Neural crest cell (in vitro differentiated cells): ENCODE data around the gene CTXND1. TPM values are rescaled to one million over a fixed set of nuclear protein-coding genes. Genes with fewer than 3 reads are reported as not detected.
A peak's percentile ranks its signal among the peaks of the same experiment; 100 is the strongest.

Experiments used
- DNase-seq: peaks from one replicate; pipeline ENCODE4 v3.0.0; 2021; ENCODE audit warnings: low read depth, mixed read lengths, low spot score
- H3K27ac Mint-ChIP-seq: one replicate; pipeline ENCODE4 v1.8.0; 2021; ENCODE audit warnings: mild to moderate bottlenecking, mixed read lengths; ENCODE audit not compliant: unreplicated experiment
- H3K27me3 Mint-ChIP-seq: 2 replicates; pipeline ENCODE4 v1.8.0; 2021; ENCODE audit warnings: low read depth, mild to moderate bottlenecking, mixed read lengths
- H3K36me3 Mint-ChIP-seq: 2 replicates; pipeline ENCODE4 v1.8.0; 2021; ENCODE audit warnings: low read depth, mild to moderate bottlenecking, mixed read lengths
- H3K4me1 Mint-ChIP-seq: 2 replicates; pipeline ENCODE4 v1.8.0; 2021; ENCODE audit warnings: mixed read lengths
- H3K4me3 Mint-ChIP-seq: one replicate; pipeline ENCODE4 v1.8.0; 2021; ENCODE audit warnings: mild to moderate bottlenecking, mixed read lengths
- H3K9me3 Mint-ChIP-seq: 2 replicates; pipeline ENCODE4 v1.8.0; 2021; ENCODE audit warnings: mixed read lengths
- CTCF ChIP-seq: fragments of 200-600 bp; sonication (generic); conservative IDR thresholded peaks from 2 replicates; pipeline ENCODE4 v1.5.0; 2021; ENCODE audit warnings: antibody characterized with exemption, mild to moderate bottlenecking
- total RNA-seq: library from RNA; stranded (reverse); gene quantifications from 2 replicates; pipeline ENCODE4 v1.2.1, GENCODE V29; 2021

The CTXND1 gene
- total RNA-seq, 1 donor from 2014 or later = 1.3 TPM

- no peak overlapping the region for H3K27ac Mint-ChIP-seq
- H3K4me1 Mint-ChIP-seq = peaks cover 35% of the 10 kb centered on the region
- no peaks in the 10 kb centered on the region for H3K9me3 Mint-ChIP-seq
- peaks cover 3% of the 10 kb centered on the region for H3K27me3 Mint-ChIP-seq
- H3K4me3 Mint-ChIP-seq = peak overlapping the region; percentile 89
- no peak for TF ChIP-seq CTCF
- no peaks in the 10 kb centered on the region for H3K36me3 Mint-ChIP-seq
- no peak for DNase-seq
Measured at GRCh38 chr15:80151576-80151975, 100.4 kb downstream of the CTXND1 start.

DNA sequence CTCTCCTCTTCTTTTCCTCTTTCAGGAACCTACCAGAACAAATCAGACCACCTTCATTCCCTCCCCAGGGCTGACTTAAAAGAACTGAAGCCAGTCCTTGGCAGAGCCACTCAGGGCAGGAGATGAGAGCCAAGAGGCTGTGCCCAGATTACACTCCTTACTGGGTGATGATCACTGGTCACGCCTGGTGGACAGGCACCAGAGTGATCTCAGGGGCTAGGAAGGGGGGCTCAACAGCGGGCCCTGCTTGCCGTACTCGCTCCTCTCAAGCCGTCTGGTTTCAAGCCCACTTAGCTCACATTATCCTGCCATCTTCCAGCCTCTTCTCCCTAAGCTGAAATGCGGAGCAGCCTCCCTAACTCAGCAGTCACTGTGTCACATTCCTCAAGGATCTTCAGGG, 100.9 kb downstream of the CTXND1 start:
- Mint-ChIP-seq H3K9me3 (peaks cover 2% of the 10 kb centered on the region), H3K27ac (no peak overlapping the region), H3K27me3 (peaks cover 3% of the 10 kb centered on the region), H3K4me3 (peak overlapping the region; percentile 89), H3K36me3 (no peaks in the 10 kb centered on the region), H3K4me1 (peaks cover 35% of the 10 kb centered on the region)
- TF ChIP-seq CTCF = no peak
- no peak for DNase-seq

Other genes with a start within 250 kb of the CTXND1 start
- 50.6 and 51.9 TPM in 2 replicates for gene ZFAND6, start 192.5 kb downstream of the CTXND1 start, total RNA-seq
- gene FAH, start 99.2 kb downstream of the CTXND1 start, total RNA-seq = 21.1 and 22.9 TPM in 2 replicates
- gene ARNT2, start 152.2 kb upstream of the CTXND1 start, total RNA-seq = 57.1 and 58.3 TPM in 2 replicates